ENCODE measurements around the gene GLRX3.

GLRX3 gene

GRCh38 chr10:130159192-130159794 lies 23.1 kb downstream of the GLRX3 start:
- DNase-seq (ENCODE audit: insufficient read length, low spot score) (no peak), FAIRE-seq (no peak)
- no peak for TF ChIP-seq POLR2A (IDR thresholded peaks at IDR 0.05; ENCODE audit: low read depth, low read length)

- DNase-seq (ENCODE audit: insufficient read length, low spot score) = no peak
- FAIRE-seq = no peak
- no peak for TF ChIP-seq POLR2A (IDR thresholded peaks at IDR 0.05; ENCODE audit: low read depth, low read length)
These were observed 24.6 kb downstream of the GLRX3 start for GRCh38 chr10:130160775-130161174.

GRCh38 chr10:130161331-130161730 lies 25.1 kb downstream of the GLRX3 start:
- no peak for TF ChIP-seq POLR2A (IDR thresholded peaks at IDR 0.05; ENCODE audit: low read depth, low read length)
- DNase-seq (ENCODE audit: insufficient read length, low spot score) (no peak), FAIRE-seq (no peak)

DNA sequence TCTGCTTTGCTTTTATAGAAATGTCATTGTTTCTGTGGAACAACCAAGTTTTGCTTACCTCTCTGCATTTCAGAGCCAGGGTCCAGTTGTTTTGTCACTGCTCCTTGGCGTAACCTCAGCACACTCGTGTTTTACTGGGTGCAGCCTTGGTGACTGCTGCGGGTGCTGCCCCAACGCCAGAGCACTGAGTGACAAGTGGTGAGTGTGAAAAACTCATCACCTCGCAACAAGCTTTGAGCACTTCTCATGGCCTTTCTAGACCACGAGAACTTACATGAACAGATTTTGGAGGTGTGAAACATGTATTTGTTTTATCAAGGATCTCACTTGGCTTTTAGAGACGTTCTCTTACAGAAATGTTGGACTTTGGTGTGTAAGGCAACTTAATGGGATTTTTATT lies 31.0 kb downstream of the GLRX3 start:
- no peak for FAIRE-seq
- TF ChIP-seq POLR2A (IDR thresholded peaks at IDR 0.05; ENCODE audit: low read depth, low read length) = no peak
- DNase-seq (ENCODE audit: insufficient read length, low spot score) = no peak

- TF ChIP-seq POLR2A (IDR thresholded peaks at IDR 0.05; ENCODE audit: low read depth, low read length) = no peak
- DNase-seq (ENCODE audit: insufficient read length, low spot score) (no peak), FAIRE-seq (no peak)
These were observed 31.5 kb downstream of the GLRX3 start for GRCh38 chr10:130167707-130168106.

GRCh38 chr10:130169136-130169859 lies 33.1 kb downstream of the GLRX3 start:
- peak; percentile 6 for FAIRE-seq
- DNase-seq (ENCODE audit: insufficient read length, low spot score) = no peak
- no peak for TF ChIP-seq POLR2A (IDR thresholded peaks at IDR 0.05; ENCODE audit: low read depth, low read length)

GRCh38 chr10:130171196-130171595 lies 35.0 kb downstream of the GLRX3 start:
- TF ChIP-seq POLR2A (IDR thresholded peaks at IDR 0.05; ENCODE audit: low read depth, low read length) = no peak
- FAIRE-seq (no peak), DNase-seq (ENCODE audit: insufficient read length, low spot score) (no peak)

- DNase-seq (ENCODE audit: insufficient read length, low spot score) (no peak), FAIRE-seq (no peak)
These were observed 38.1 kb downstream of the GLRX3 start for GRCh38 chr10:130174328-130174727.

GRCh38 chr10:130175074-130175473 lies 38.9 kb downstream of the GLRX3 start:
- DNase-seq (ENCODE audit: insufficient read length, low spot score) (no peak), FAIRE-seq (no peak)
- TF ChIP-seq POLR2A (IDR thresholded peaks at IDR 0.05; ENCODE audit: low read depth, low read length) = no peak

More at GRCh38 chr10:130174328-130174727, 38.1 kb downstream of the GLRX3 start:
- TF ChIP-seq POLR2A (IDR thresholded peaks at IDR 0.05; ENCODE audit: low read depth, low read length) = no peak

GRCh38 chr10:130177250-130177649 lies 41.1 kb downstream of the GLRX3 start:
- TF ChIP-seq POLR2A (IDR thresholded peaks at IDR 0.05; ENCODE audit: low read depth, low read length) = no peak
- DNase-seq (ENCODE audit: insufficient read length, low spot score) (no peak), FAIRE-seq (no peak)

DNA sequence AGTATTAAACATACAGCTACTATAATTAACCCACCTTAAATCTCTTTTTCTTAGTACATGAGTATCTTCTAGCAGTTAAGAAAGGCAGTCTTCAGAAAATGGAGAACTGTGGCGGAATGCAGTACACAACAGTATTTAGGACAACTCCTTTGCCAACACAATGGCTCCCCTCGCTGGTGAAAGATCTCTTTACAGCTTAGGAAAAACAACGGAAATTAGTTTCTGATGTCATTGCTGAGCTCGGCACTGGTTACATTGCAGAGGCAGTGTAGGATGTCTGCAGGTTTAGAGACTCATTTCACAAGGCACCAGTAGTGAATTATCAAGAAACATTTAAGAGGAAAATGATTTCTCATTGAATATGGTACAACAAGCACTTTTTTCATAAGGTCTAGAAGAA lies 43.4 kb downstream of the GLRX3 start:
- FAIRE-seq = no peak
- no peak for TF ChIP-seq POLR2A (IDR thresholded peaks at IDR 0.05; ENCODE audit: low read depth, low read length)
- DNase-seq (ENCODE audit: insufficient read length, low spot score) = no peak

- no peak for DNase-seq (ENCODE audit: insufficient read length, low spot score)
- FAIRE-seq = no peak
- TF ChIP-seq POLR2A (IDR thresholded peaks at IDR 0.05; ENCODE audit: low read depth, low read length) = no peak
These were observed 44.2 kb downstream of the GLRX3 start for GRCh38 chr10:130180416-130180815.

DNA sequence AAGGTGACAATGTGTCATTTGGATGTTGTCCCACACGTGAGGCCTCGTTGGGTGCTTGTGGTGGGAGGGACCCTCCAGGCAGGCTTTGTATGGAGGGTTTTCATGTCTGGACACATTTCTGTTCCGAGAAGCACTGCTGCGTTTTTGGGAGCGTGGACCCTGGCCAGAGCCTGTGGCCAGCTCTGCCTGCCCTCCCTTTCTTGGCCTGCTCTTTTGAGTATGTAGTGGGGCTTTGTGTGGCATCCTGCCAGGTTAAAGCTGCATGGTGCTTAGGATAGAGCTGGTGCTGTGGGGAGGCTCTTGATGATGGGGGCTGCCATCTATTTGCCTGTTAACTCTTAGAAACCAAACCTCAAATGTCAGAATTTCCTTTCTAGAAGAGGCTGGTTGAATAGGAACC lies 45.7 kb downstream of the GLRX3 start:
- no peak for DNase-seq (ENCODE audit: insufficient read length, low spot score)
- FAIRE-seq = no peak
- no peak for TF ChIP-seq POLR2A (IDR thresholded peaks at IDR 0.05; ENCODE audit: low read depth, low read length)

DNA sequence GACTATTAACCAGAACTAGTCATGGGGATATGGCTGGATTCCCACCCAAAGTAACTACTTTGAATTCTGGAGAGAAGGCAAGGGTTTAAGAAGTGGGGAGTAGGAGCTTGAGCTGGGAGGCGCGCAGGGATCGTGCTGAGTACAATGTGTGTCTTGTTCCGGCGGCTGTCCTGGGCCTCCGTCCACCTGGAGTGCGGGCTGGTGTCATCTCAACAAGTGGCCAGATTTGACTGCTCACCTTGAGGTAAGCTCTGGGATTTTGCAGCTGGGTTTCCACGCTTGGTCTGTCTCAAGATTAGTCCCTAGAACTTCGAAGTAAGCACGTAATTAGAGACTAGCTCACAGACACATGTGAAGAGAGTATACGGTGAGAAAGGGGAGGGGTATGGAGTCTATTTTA lies 49.4 kb downstream of the GLRX3 start:
- no peak for TF ChIP-seq POLR2A (IDR thresholded peaks at IDR 0.05; ENCODE audit: low read depth, low read length)
- DNase-seq (ENCODE audit: insufficient read length, low spot score) (no peak), FAIRE-seq (no peak)
